HG02759 (cell line): ENCODE measurements around the gene PLA2G6.

Experiments used
- ATAC-seq: cut with Tn5 transposase; IDR thresholded peaks from one replicate; pipeline ENCODE4 v1.9.1; 2021; ENCODE audit warnings: mild to moderate bottlenecking, moderate library complexity; ENCODE audit not compliant: unreplicated experiment

Gene PLA2G6

DNA sequence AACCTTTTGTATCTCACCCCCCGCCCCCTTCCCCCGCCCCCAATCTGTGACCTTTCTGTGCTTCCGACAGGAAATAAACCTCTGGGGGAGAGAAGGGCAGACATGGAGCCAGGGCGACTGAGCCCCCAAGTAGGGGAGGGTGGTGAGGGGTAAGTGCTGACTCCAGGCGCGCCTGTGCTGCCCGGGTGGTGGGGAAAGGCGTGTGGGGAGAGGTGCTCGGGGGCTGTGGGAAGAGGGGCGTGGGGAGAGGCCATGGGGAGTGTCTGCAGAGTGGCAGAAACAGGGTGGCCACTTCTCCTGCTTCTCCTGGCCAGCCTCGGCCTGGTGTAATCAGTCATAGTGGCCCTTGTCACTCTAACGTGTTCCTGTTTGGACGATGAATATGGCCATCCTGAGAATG lies 105.7 kb downstream of the PLA2G6 start:
- no peak for ATAC-seq

DNA sequence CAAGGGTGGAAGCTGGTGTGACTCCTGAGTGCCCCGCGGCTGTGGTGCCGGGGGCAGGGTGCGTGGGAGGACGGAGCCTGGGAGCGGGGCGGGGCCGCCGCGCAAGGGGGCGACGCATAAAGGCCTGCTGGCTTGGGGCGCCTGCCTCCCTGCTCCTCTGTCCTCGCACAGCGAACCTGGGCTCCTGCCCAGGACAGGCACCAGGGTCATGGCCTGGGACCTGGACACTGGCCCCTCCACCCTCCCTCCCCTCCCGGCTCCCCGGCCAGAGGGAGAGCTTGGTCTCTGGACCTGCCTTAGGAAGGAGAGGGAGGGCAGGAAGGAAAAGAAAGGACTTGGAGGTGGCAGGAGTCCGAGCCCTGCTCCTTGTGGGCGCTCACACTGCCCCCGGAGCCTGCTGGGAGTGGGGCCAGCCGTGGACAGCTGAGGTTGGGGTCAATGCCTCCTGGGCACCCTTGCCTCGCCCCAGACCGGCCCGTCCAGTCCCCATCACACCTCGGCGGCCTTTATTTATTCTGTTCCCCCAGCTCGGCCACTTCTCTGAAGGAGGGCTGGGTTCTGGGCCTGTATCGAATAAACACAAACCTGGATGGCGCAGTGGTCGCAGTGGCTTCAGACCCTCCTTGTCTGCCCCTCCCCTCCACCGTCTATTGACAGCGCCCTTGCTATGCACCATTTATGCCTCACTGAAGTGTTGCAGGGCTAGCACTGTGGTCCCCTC lies 106.4 kb downstream of the PLA2G6 start:
- ATAC-seq = no peak

DNA sequence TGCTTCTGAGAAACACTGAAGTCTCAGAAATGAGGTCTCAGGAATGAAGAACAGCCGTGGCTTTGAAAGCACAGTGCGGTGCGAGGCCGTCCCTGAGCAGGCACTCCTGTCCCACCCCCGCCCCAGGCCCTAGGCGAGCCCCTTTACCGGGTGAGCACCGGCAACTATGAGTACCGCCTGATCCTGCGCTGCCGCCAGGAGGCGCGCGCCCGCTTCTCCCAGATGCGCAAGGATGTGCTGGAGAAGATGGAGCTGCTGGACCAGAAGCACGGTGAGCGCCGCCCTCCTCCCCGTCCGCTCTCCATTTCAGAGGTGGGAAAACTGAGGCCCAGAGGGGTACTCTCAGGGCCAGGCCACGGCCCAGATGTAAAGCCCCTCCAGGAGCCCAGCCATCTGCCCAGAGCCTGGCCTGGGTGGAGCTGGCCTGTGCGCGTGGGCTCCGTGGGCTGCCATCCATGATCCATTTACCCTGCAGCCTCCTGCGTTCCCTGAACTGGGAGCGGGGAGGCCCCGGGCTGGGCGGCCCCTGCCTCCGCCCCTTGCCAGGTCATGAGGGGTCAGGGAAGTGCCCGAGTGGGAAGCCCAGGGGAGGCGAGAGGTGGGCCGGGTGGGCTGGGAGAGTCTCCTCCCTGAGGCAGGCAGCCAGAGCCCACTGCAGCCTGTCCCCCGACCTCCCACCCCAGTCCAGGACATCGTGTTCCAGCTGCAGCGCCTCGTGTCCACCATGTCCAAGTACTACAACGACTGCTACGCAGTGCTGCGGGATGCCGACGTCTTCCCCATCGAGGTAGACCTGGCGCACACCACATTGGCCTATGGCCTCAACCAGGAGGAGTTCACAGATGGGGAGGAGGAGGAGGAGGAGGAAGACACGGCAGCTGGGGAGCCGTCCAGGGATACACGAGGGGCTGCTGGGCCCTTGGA lies 107.2 kb downstream of the PLA2G6 start:
- no peak for ATAC-seq

DNA sequence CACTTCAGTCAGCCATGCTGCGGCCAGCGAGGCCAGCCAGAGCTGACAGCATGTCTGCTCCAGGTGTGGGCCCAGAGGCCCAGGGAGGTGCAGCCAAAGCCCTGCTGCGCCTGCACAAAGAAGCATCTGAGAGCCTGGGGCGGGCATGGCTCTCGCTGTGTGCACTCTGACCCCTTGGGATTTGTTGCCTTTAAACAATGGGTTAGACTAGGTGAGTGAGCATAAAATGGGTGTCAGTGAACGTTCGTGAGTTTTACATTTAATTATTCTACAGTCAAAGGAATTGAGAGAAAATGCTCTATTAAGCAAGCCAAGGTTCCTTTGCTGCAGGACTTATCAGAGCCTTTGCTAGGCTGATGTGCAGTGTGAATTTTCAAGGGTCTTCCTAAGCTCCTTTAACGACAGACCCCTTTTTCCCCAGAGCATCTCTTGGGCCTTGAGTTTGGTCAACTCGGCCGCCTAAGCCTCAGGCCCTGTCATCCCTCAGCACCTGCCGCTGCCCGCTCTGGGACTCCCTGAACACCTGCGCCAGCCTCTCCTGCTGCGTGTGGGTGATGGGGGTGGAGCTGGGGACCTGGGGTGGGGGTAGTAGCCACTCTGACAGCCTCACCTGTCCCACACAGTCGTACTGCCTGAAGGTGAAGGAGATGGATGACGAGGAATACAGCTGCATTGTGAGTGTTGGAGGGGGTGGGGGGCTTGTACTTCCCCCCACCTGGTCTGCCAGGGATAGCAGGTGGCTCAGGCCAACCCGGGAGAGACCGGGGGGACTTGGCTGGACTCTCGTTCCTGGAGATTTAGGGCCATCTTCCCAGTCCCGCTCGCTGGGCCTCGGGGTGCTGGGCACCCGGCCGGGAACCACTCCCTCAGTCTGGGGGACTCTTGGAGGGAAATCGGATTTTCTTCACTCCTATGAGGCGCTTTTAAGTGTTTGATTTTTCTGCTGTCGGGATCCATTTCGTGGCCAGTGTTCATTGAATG lies 108.2 kb downstream of the PLA2G6 start:
- ATAC-seq = no peak

GRCh38 chr22:38072322-38073149 lies 109.1 kb downstream of the PLA2G6 start:
- ATAC-seq = no peak

- no peak for ATAC-seq
Observed at GRCh38 chr22:38071421-38072321, 110.0 kb downstream of the PLA2G6 start.

- no peak for ATAC-seq
Observed at GRCh38 chr22:38070250-38070921, 111.2 kb downstream of the PLA2G6 start.

- ATAC-seq = no peak
Observed at GRCh38 chr22:38069372-38070249, 112.0 kb downstream of the PLA2G6 start.

DNA sequence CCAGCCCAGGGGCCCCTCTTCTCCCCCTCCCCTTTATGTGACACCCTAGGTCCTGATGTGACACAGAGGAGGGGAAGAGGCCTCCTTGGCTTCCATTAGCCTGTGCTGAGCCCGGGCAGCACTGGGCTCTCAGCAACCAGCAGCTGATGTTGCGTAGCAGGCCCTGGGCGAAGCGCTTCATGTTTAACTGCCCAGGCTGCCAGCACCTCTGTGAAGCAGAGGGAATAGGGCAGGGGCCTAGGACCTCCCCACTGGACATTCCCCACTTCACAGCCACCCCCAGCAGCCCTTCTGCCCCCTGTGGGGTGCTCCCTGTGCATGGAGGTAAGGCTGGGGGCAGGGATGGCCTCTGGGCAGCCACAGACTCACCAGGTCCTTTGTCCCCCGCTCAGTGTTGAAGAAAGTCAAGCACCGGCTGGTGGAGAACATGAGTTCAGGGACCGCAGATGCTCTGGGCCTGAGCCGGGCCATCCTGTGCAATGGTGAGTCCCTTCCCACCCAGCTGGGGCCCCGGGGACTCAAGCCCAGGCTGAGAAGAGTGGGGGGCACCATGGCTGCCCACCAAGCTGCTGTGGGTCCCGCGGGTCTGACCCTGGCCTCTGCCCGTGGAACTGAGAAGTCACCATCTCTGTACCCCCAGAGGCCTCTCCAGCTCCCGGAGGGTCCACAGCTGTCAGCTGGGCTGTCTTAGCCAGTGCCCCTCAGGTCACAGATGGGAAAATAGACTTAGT lies 112.8 kb downstream of the PLA2G6 start:
- no peak for ATAC-seq

GRCh38 chr22:38067761-38068360 lies 113.8 kb downstream of the PLA2G6 start:
- ATAC-seq = no peak

GRCh38 chr22:38067028-38067415 lies 114.6 kb downstream of the PLA2G6 start:
- no peak for ATAC-seq

GRCh38 chr22:38066381-38067027 lies 115.1 kb downstream of the PLA2G6 start:
- no peak for ATAC-seq

GRCh38 chr22:38065539-38065938 lies 116.1 kb downstream of the PLA2G6 start:
- no peak for ATAC-seq

DNA sequence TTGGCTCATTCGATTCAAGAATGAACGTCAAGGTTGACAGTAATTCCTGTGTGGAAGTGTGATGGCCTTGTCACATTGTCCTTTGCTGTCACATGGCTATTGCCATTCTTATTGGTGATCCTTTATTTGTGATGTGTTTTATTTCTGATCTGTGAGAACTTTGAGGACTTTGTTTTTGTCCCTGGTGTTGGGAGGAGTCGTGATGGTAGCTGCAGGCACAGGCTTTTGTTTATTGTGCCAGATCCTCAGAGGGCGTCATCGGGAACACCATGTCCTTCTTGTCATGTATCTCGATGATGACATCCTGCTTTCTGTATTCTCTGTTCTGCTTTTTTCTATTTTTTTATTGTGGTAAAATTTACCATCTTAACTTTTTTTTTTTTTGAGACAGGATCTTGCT lies 118.8 kb downstream of the PLA2G6 start:
- ATAC-seq = no peak
